PC-9 (cell line): Measurements from ENCODE around the gene SLC4A4.

Experiments
- EZH2 ChIP-seq: fragments of 200-600 bp; sonication (generic); IDR thresholded peaks from 2 replicates; pipeline ENCODE4 v1.8.0; 2017; ENCODE audit warnings: antibody characterized with exemption, low read depth
- TF ChIP-seq, protein P1 (sequence below): fragments of 200-600 bp; sonication (generic); conservative IDR thresholded peaks from 2 replicates; pipeline ENCODE4 v1.6.1; 2017; ENCODE audit warnings: mixed run types, antibody characterized with exemption, mild to moderate bottlenecking, moderate library complexity

DNA sequence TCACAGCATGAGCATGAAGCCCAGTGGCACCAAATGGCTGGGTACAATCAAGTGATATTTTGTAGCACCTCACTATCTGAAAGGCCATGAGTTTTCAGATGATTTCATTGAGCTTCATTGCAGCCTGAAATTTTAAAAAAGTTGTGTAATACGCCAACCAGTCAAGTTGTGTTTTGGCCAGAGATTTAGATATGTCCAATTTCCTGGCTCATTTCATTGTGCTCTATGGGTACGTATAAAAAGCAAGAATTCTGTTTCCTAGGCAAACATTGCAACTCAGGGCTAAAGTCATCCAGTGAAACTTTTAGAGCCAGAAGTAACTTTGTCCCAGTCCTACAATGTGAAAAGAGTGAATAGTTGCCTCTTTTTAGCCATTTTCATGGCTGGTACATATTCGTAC lies 232.5 kb downstream of the SLC4A4 start:
- TF ChIP-seq, protein P1, sequence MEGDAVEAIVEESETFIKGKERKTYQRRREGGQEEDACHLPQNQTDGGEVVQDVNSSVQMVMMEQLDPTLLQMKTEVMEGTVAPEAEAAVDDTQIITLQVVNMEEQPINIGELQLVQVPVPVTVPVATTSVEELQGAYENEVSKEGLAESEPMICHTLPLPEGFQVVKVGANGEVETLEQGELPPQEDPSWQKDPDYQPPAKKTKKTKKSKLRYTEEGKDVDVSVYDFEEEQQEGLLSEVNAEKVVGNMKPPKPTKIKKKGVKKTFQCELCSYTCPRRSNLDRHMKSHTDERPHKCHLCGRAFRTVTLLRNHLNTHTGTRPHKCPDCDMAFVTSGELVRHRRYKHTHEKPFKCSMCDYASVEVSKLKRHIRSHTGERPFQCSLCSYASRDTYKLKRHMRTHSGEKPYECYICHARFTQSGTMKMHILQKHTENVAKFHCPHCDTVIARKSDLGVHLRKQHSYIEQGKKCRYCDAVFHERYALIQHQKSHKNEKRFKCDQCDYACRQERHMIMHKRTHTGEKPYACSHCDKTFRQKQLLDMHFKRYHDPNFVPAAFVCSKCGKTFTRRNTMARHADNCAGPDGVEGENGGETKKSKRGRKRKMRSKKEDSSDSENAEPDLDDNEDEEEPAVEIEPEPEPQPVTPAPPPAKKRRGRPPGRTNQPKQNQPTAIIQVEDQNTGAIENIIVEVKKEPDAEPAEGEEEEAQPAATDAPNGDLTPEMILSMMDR = no peak
- TF ChIP-seq EZH2 = no peak
